Measurements from ENCODE around the gene SORCS2.

The SORCS2 gene

DNA sequence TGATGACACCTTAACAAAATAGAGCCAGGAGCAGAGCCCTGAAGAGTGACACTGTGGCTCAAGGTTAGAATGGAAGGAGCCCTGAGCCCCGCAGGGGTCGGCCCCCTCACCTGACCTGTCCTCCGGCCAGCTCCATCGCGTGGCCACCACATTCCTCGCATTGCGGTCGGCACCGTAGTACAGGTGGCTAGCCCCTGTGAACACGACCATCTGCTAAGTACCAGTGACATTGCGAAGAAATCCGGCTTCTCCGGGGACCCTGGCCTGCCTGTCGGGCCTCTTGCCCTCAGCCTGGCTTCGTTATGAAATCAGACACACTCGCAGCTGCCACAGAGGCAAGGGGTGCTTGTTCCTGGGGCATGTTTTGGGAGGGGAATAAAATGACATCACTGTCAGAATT, 568.4 kb downstream of the SORCS2 start:
- TF ChIP-seq CREB1 (IDR thresholded peaks at IDR 0.05; ENCODE audit: low read depth) (no peak), EP300 (IDR thresholded peaks at IDR 0.05; ENCODE audit: borderline replicate concordance) (no peak), NFIC (IDR thresholded peaks at IDR 0.05) (no peak), RAD21 (IDR thresholded peaks at IDR 0.05; ENCODE audit: low read depth) (no peak), TCF12 (IDR thresholded peaks at IDR 0.05; ENCODE audit: low read depth) (no peak), EGR1 (IDR thresholded peaks at IDR 0.05) (no peak), TAF1 (IDR thresholded peaks at IDR 0.05; ENCODE audit: low read depth) (no peak)
- TF ChIP-seq, protein P1, sequence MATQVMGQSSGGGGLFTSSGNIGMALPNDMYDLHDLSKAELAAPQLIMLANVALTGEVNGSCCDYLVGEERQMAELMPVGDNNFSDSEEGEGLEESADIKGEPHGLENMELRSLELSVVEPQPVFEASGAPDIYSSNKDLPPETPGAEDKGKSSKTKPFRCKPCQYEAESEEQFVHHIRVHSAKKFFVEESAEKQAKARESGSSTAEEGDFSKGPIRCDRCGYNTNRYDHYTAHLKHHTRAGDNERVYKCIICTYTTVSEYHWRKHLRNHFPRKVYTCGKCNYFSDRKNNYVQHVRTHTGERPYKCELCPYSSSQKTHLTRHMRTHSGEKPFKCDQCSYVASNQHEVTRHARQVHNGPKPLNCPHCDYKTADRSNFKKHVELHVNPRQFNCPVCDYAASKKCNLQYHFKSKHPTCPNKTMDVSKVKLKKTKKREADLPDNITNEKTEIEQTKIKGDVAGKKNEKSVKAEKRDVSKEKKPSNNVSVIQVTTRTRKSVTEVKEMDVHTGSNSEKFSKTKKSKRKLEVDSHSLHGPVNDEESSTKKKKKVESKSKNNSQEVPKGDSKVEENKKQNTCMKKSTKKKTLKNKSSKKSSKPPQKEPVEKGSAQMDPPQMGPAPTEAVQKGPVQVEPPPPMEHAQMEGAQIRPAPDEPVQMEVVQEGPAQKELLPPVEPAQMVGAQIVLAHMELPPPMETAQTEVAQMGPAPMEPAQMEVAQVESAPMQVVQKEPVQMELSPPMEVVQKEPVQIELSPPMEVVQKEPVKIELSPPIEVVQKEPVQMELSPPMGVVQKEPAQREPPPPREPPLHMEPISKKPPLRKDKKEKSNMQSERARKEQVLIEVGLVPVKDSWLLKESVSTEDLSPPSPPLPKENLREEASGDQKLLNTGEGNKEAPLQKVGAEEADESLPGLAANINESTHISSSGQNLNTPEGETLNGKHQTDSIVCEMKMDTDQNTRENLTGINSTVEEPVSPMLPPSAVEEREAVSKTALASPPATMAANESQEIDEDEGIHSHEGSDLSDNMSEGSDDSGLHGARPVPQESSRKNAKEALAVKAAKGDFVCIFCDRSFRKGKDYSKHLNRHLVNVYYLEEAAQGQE (IDR thresholded peaks at IDR 0.05; ENCODE audit: low read depth): no peak
- TF ChIP-seq, protein P2, sequence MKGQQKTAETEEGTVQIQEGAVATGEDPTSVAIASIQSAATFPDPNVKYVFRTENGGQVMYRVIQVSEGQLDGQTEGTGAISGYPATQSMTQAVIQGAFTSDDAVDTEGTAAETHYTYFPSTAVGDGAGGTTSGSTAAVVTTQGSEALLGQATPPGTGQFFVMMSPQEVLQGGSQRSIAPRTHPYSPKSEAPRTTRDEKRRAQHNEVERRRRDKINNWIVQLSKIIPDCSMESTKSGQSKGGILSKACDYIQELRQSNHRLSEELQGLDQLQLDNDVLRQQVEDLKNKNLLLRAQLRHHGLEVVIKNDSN (IDR thresholded peaks at IDR 0.05): no peak

DNA sequence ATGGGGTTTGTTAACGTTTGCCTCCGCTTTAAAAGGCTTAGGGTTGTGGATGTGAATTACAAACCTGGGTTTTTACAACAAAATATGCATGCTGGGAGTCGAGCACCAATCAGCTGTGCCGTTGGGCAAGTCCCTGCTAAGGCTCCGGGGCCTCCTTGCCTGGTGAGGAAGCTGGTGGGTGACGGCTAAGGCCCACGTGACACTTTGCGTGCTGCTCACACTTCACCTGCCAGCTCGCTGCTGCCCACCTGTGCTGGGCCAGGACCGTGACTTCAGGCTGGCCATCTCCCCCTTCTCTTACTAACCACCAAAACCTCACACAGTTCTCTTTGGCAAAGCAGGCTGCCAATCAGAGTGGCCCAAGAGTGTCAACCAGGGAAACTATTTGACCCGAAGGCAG, 569.0 kb downstream of the SORCS2 start:
- TF ChIP-seq, protein P3, sequence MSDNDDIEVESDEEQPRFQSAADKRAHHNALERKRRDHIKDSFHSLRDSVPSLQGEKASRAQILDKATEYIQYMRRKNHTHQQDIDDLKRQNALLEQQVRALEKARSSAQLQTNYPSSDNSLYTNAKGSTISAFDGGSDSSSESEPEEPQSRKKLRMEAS (IDR thresholded peaks at IDR 0.05): no peak
- no peak for TF ChIP-seq EGR1 (IDR thresholded peaks at IDR 0.05)
- no peak for TF ChIP-seq NFIC (IDR thresholded peaks at IDR 0.05)
- TF ChIP-seq TCF12 (IDR thresholded peaks at IDR 0.05; ENCODE audit: low read depth): no peak
- no peak for TF ChIP-seq TEAD4 (IDR thresholded peaks at IDR 0.05)
- TF ChIP-seq EP300 (IDR thresholded peaks at IDR 0.05; ENCODE audit: borderline replicate concordance): no peak
- no peak for TF ChIP-seq TAF1 (IDR thresholded peaks at IDR 0.05; ENCODE audit: low read depth)
- TF ChIP-seq, protein P2 (IDR thresholded peaks at IDR 0.05): no peak
- TF ChIP-seq FOXM1 (IDR thresholded peaks at IDR 0.05; ENCODE audit: borderline replicate concordance, low read depth): no peak
- no peak for TF ChIP-seq RAD21 (IDR thresholded peaks at IDR 0.05; ENCODE audit: low read depth)
- TF ChIP-seq ZBTB7A (IDR thresholded peaks at IDR 0.05; ENCODE audit: low read depth): no peak
- TF ChIP-seq, protein P1 (IDR thresholded peaks at IDR 0.05; ENCODE audit: low read depth): no peak

DNA sequence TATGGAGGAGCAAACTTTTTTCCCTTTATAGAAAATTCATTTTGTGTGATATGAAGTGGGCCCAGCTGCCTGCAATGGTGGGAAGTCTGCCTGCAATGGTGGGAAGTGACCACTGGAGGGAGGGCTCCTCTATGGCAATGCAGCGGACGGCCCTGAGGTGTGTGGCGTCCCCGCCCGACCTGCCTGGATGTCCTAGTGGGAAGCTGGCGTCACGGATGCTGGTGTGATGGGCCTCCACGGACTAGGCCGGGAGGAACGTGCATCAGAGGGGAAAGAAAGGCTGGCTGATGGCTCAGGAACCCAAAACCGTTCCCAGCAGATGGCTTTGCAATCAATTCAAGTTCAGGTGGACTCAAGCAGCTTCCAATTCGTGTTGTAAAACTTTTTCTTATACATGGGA, 569.4 kb downstream of the SORCS2 start:
- TF ChIP-seq ZBTB7A (IDR thresholded peaks at IDR 0.05; ENCODE audit: low read depth) (no peak), RAD21 (IDR thresholded peaks at IDR 0.05; ENCODE audit: low read depth) (peak; percentile 61)

DNA sequence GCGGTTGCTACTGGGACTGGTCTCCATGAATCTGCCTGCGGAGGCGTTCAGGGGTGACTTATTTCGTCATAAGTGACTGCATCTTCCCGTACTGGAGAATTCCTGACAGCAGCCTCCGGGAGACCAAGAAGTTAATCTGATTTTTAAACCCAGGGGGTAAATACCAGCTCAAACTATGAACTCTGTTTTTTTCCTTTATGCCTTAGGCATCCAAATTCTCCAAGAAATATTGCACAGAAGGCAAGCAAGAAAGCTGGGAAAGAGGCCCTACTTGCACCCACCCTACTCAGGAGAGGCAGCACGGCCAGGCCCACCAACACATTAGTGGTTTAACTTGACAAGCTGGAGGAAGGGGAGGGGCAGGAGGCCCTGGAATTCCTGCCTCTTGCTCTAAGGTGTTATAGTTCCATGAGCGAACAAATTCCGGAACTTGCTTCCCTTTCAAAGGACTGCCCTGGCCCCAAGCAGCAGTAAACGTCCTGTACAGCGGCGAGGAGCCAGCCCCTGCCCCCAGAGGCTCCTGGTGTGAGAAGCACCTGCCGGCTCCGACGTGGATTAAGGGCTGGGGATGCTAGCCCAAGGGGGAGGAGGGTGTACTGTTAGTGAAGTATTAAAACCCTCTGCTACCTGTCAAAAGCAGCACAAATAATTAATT, 570.2 kb downstream of the SORCS2 start:
- TF ChIP-seq CEBPB (IDR thresholded peaks at IDR 0.05): no peak

DNA sequence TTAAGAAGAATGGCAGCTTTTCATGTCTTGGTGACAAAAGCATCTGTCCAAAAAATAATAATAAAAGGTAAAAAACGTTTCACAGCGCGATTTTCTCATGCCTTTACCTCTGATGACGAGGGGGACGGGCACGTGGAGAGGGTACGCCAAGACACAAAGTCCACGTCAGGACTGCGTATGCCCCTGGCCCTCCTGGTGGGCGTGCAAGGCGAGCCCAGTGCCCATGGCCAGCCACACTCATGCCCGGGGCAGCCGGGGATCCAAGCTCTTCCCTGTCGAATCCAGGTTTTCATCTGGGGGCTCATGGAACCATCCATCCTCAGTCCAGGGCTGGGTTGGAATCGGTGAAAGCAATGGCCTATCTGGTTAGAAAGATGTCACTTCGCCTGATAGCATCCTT, 570.8 kb downstream of the SORCS2 start:
- TF ChIP-seq NFIC (IDR thresholded peaks at IDR 0.05) (no peak), ZBTB7A (IDR thresholded peaks at IDR 0.05; ENCODE audit: low read depth) (no peak), YY1 (IDR thresholded peaks at IDR 0.05; ENCODE audit: low read depth) (no peak), TCF12 (IDR thresholded peaks at IDR 0.05; ENCODE audit: low read depth) (no peak), RAD21 (IDR thresholded peaks at IDR 0.05; ENCODE audit: low read depth) (no peak), CREB1 (IDR thresholded peaks at IDR 0.05; ENCODE audit: low read depth) (no peak), EGR1 (IDR thresholded peaks at IDR 0.05) (no peak), EP300 (IDR thresholded peaks at IDR 0.05; ENCODE audit: borderline replicate concordance) (no peak), CEBPB (IDR thresholded peaks at IDR 0.05) (no peak), TAF1 (IDR thresholded peaks at IDR 0.05; ENCODE audit: low read depth) (no peak)
- TF ChIP-seq, protein P1 (IDR thresholded peaks at IDR 0.05; ENCODE audit: low read depth): no peak
- TF ChIP-seq, protein P2 (IDR thresholded peaks at IDR 0.05): no peak
- TF ChIP-seq, protein P3 (IDR thresholded peaks at IDR 0.05): no peak

Measured in Ishikawa (cell line).